Stimulated activated CD8-positive, alpha-beta memory T cell treated with anti-CD3 and anti-CD28 coated beads, Interleukin-4, amount 100 ng/mL, for 1 hour (primary cell): ENCODE measurements around the gene PARPBP.
"Not testable (repeated sequence)": the region's sequence is repeated elsewhere in the genome, so short reads cannot be mapped to it uniquely, and the experiment has no call there.

ENCODE experiments used
- DNase-seq, 2 donors: peaks; one replicate each; pipeline ENCODE4 v3.0.0-alpha.2; 2020; ENCODE audit warnings: low read depth in 2 of 2, low spot score in 1 of 2

The PARPBP gene

DNA sequence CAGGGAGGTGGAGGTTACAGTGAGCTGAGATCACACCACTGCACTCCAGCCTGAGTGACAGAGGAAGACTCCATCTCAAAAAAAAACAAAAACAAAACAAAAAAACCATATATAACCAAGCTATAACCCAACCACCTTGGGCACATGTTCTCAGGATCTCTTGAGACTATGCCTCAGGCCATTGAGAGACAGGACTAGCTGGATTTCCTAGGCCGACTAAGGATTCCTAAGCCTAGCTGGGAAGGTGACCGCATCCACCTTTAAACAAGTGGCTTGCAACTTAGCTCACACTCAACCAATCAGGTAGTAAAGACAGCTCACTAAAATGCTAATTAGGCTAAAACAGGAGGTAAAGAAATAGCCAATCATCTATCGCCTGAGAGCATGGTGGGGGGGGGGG lies 35.2 kb downstream of the PARPBP start:
- not testable (repeated sequence) for DNase-seq

GRCh38 chr12:102163383-102163782 lies 43.4 kb downstream of the PARPBP start:
- DNase-seq = no peak

- no peak for DNase-seq
Observed at GRCh38 chr12:102167821-102168604, 48.0 kb downstream of the PARPBP start.

DNA sequence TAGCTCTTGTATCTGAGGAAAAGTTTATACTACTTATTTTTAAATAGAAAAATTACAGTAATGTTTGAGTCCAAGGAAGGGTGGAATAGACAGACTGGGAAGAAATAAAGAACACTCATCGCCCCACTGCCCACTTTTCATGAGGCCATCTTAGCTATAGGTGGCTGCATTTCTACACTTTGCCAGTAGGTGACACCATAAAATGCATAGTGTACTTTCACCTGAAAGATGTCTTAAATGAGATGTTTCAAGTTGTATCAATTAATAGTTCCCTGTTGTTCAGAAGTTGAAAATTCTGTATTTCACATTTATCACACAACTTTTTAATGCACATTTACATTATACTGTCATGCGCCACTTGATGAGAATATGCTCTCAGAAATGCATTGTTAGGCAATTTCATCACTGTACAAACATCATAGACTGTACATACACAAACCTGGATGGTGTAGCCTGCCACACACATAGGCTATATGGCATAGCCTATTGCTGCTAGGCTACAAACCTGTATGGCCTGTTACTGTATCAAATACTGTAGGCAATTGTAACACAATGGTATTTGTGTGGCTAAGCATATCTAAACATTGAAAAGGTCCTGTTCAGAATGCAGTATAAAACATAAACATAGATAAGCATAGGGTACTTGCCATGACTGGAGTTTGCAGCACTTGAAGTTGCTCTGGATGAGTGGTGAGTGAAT lies 50.1 kb downstream of the PARPBP start:
- DNase-seq = no peak

- DNase-seq = no peak
Observed at GRCh38 chr12:102171951-102172350, 52.0 kb downstream of the PARPBP start.

GRCh38 chr12:102172436-102172835 lies 52.5 kb downstream of the PARPBP start:
- no peak for DNase-seq

GRCh38 chr12:102174117-102174516 lies 54.1 kb downstream of the PARPBP start:
- no peak for DNase-seq

DNA sequence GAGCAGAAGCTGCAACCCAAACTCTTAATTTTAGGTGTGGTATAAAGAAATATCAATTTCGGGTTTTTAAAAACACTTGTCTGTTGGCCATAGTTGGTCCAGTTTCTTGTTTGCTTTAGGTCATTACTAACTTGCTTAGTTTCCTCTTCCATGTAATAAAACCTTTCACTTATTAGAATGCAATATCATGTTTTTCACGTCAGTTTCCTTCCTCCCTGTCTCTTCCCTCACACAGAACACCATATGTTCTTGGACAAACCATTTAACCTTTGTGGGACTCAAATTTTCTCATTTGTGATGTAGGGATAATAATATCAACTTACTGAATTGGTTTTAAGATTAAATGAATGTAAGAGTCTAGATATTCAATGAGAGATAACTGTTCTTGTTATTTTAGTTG lies 54.8 kb downstream of the PARPBP start:
- DNase-seq = no peak

GRCh38 chr12:102182635-102183034 lies 62.7 kb downstream of the PARPBP start:
- no peak for DNase-seq

DNA sequence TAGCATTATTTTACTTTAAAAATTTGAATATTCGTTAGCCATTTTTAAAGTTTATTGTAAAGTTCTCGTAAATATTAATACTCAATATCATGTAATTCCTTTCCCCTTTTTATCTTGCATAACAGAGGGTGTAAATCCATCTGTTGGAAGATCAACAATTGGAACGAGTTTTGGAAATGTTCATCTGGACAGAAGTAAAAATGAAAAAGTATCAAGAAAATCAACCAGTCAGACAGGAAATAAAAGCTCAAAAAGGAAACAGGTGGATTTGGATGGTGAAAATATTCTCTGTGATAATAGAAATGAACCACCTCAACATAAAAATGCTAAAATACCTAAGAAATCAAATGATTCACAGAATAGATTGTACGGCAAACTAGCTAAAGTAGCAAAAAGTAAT lies 75.8 kb downstream of the PARPBP start:
- DNase-seq = no peak

DNA sequence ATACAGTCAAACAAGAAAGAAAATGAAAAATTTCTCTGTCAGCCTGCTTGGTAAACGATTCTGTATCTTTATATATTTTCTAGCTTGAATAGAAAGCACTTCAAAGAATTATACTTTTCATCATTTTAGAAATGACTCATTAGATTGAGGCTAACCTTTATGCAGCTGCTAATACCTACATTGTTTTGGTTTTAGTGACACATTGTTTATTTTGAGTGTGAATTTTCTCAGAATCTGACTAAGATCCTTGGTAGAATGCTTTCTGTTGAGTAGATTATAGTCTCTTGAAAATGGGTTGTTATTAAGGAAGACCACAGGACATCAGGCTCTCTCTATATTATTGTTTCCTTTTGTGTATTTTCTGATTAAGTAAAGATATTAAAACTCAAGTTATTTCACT lies 77.8 kb downstream of the PARPBP start, which contains the start of gene PMCH:
Gene PMCH (minus strand): TSS at position 45 of the 400 bp plus-strand sequence. CDS start 63 bp downstream, outside the sequence.
- DNase-seq = no peak

DNA sequence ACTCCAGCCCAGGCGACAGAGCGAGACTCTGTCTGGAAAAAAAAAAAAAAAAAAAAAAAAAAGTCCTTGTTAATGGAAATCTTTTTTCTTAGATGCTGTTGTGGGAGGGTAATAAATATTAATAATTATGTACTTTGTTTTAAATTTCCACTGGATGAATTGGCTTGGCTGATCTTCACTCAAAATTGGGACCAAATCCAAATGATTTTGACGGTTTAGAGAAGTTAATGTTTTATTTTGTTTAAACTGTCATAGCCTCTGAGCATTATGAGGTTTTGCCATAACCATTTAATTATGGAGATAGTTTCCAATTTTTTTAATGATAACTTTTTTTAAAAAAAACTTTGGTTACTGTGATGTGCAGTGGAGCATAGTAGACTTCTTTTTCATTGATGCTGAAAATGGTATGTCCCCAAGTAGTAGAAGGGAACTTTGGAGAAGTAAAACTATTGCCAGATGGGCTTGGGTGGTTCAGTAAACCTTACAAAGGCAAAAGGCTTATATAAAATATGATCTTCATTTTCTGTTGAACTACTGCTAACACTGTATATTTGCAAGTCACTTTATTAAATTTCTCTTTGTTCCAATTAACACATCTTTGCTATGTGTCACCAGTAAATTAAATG lies 81.6 kb downstream of the PARPBP start:
- DNase-seq = no peak

DNA sequence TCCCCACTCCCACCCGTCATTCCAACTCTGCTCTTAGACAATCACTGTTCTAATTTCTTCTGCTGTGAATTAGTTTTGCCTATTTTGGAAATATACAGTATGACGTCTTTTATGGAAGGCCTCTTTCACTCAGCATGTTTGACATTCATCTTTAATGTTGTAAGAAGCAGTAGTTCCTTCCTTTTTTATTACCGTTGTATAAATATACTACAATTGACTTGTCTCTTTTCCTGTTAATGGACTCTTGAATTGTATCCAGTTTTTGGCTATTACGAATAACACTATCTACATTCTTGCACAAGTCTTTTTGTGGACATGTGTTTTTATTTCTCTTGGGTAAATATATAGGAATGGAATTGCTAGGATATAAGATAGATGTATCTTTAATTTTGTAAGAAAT lies 82.6 kb downstream of the PARPBP start:
- DNase-seq = no peak

GRCh38 chr12:102204025-102204424 lies 84.0 kb downstream of the PARPBP start:
- no peak for DNase-seq

DNA sequence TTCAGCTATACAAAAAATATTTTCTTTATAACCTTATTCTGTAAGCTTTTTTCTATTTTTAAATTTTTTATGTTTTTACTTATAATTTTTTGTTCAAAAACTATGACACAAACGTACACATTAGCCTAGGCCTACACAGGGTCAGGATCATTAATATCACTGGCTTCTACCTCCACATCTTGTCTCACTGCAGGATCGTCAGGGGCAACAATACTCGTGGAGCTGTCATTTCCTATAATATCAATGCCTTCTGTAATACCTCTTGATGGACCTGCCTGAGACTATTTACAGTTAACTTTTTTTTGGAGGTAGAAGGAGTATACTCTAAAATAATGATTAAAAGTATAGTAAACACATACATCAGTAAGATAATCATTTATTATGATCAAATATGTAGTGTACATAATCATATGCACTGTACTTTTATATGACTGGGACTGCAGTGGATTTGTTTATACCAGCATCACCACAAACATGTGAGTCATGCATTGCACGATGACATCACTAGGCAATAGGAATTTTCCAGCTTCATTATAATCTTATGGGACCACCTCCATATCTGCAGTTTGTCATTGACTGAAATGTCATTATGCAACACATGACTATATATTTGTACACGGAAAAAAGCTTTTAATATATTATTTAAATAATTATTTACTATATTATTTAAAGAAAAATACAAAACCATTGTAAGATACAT lies 96.2 kb downstream of the PARPBP start:
- DNase-seq = no peak

GRCh38 chr12:102220736-102221135 lies 100.8 kb downstream of the PARPBP start:
- no peak for DNase-seq

GRCh38 chr12:102227954-102228353 lies 108.0 kb downstream of the PARPBP start:
- no peak for DNase-seq

- DNase-seq = no peak
Observed at GRCh38 chr12:102232036-102232435, 112.1 kb downstream of the PARPBP start.

DNA sequence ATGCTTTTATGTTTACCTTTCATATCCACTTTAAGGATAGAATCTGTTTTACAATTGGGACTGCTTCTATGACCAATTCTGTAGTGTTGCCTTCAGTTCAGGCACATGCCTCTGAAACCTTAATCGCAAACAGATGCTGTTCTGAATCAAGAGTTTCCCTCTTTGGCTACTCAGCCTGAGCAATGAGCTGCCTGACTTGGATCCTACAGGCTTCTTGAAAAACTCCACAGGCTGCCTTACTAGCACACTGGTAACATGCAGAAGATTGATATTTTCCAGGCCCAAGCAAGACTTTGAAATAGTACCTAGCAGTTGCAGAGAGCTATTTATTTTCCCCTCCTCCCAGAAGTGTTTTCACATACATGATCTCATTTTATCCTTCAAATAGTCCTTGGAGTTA lies 112.5 kb downstream of the PARPBP start:
- DNase-seq = no peak

- DNase-seq = no peak
Observed at GRCh38 chr12:102234599-102234998, 114.6 kb downstream of the PARPBP start.

GRCh38 chr12:102240859-102241258 lies 120.9 kb downstream of the PARPBP start:
- not testable (repeated sequence) for DNase-seq
